ENCODE measurements around the gene SLC28A1.
"Not testable (repeated sequence)": the region's sequence is repeated elsewhere in the genome, so short reads cannot be mapped to it uniquely, and the experiment has no call there.

The SLC28A1 gene

DNA sequence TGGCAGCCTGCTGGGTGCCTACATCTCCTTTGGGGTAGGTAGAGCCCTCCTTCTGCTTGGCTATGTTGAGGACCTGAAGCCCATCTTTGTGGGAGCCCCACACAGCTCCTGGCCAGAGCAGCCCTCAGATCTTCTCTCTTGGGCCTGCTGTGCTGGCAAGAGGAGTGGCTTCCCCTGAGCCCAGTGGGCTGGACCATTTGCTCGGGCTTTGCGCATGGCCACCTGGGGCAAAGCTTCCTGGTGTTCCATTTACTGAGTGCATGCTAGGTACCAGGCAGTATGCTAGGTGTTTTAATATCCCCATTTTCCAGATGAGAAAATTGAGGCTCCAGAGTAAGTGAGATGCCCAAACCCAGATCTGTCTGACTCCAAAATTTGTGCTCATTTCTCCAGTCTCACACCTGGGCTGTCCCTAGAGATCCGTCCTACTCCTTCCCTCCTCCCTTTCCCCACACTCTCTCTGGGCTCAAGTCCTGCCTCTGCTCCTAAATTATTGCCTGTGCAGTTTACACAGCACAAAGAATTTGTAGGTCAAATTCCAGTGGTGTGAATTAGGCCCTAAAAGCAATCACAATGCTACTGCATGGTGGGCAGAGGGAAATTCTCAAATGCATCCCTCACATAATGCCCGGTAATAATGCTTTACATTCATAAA is 39.7 kb downstream of the SLC28A1 start:
- Histone ChIP-seq H3F3A (ENCODE audit: insufficient read depth) (no peaks in the 10 kb centered on the region), H3K4me2 (ENCODE audit: low read depth, low read length, poor library complexity, severe bottlenecking) (no peak overlapping the region), H2AFZ (ENCODE audit: low read depth, low read length, severe bottlenecking) (no peak overlapping the region), H3K9me2 (replicated peaks; ENCODE audit: insufficient read depth, low read length) (no peaks in the 10 kb centered on the region), H3K9me3 (ENCODE audit: insufficient read depth, low read length) (no peaks in the 10 kb centered on the region), H3K9ac (ENCODE audit: low read length) (no peak overlapping the region), H3K79me2 (ENCODE audit: insufficient read depth, low read length) (no peaks in the 10 kb centered on the region), H3K4me3 (ENCODE audit: insufficient read depth, low read length, poor library complexity, severe bottlenecking) (no peak overlapping the region), H3K27me3 (ENCODE audit: low read length) (no peaks in the 10 kb centered on the region), H4K20me1 (ENCODE audit: low read depth, low read length) (no peaks in the 10 kb centered on the region), H3K27ac (ENCODE audit: low read depth, low read length) (no peak overlapping the region), H3K36me3 (ENCODE audit: low read length) (no peaks in the 10 kb centered on the region)
- TF ChIP-seq, protein P1, sequence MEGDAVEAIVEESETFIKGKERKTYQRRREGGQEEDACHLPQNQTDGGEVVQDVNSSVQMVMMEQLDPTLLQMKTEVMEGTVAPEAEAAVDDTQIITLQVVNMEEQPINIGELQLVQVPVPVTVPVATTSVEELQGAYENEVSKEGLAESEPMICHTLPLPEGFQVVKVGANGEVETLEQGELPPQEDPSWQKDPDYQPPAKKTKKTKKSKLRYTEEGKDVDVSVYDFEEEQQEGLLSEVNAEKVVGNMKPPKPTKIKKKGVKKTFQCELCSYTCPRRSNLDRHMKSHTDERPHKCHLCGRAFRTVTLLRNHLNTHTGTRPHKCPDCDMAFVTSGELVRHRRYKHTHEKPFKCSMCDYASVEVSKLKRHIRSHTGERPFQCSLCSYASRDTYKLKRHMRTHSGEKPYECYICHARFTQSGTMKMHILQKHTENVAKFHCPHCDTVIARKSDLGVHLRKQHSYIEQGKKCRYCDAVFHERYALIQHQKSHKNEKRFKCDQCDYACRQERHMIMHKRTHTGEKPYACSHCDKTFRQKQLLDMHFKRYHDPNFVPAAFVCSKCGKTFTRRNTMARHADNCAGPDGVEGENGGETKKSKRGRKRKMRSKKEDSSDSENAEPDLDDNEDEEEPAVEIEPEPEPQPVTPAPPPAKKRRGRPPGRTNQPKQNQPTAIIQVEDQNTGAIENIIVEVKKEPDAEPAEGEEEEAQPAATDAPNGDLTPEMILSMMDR (IDR thresholded peaks at IDR 0.05; ENCODE audit: insufficient read depth, low read length, poor library complexity, severe bottlenecking): no peak
- TF ChIP-seq EZH2phosphoT487 (conservative IDR thresholded peaks at IDR 0.05; ENCODE audit: low read length): no peak

DNA sequence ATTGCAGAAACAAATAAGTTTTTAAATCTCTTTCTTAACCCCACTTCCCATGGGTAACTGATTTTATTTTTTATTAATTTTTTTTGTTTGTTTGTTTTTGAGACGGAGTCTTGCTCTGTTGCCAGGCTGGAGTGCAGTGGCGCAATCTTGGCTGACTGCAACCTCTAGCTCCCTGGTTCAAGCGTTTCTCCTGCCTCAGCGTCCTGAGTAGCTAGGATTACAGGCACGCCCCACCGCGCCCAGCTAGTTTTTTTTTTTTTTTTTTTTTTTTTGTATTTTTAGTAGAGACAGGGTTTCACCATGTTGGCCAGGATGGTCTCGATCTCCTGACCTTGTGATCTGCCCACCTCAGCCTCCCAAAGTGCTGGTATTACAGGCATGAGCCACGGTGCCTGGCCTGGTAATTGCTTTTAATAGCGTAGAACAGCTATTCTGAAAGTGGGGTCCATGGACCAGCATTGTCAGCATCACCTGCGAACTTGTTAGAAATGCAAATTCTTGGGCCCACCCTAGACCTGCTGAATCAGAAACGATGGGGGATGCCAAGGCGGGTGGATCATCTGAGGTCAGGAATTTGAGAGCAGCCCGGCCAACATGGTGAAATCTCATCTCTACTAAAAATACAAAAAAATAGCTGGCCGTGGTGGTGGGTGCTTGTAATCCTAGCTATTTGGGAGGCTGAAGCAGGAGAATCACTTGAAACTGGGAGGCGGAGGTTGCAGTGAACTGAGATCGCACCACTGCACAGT is 40.5 kb downstream of the SLC28A1 start:
- H3K9ac ChIP-seq (ENCODE audit: low read length): not testable (repeated sequence)

DNA sequence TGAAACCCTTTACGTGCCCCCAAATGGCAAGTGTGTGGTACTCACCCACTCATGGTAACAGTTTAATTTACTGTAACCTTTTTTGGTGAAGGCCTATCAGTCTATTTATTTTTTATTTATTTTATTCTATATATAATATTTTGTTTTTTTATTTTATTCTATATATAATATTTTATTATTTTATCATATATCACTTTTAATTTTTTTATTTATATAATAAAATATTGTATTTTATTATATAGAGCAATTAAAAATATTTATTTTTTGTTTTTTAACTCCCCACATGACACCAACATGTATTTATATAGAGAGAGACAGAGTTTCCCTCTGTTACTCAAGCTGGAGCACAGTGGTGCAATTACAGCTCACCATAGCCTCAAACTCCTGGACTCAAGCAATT is 41.4 kb downstream of the SLC28A1 start:
- H3F3A ChIP-seq (ENCODE audit: insufficient read depth): no peaks in the 10 kb centered on the region
- no peak overlapping the region for H3K4me3 ChIP-seq (ENCODE audit: insufficient read depth, low read length, poor library complexity, severe bottlenecking)
- no peak for TF ChIP-seq EZH2phosphoT487 (conservative IDR thresholded peaks at IDR 0.05; ENCODE audit: low read length)
- TF ChIP-seq, protein P1 (IDR thresholded peaks at IDR 0.05; ENCODE audit: insufficient read depth, low read length, poor library complexity, severe bottlenecking): no peak
- no peak overlapping the region for H3K27ac ChIP-seq (ENCODE audit: low read depth, low read length)
- no peak overlapping the region for H3K4me2 ChIP-seq (ENCODE audit: low read depth, low read length, poor library complexity, severe bottlenecking)
- H3K36me3 ChIP-seq (ENCODE audit: low read length): no peaks in the 10 kb centered on the region
- H3K9me3 ChIP-seq (ENCODE audit: insufficient read depth, low read length): no peaks in the 10 kb centered on the region
- no peak overlapping the region for H2AFZ ChIP-seq (ENCODE audit: low read depth, low read length, severe bottlenecking)
- no peaks in the 10 kb centered on the region for H3K79me2 ChIP-seq (ENCODE audit: insufficient read depth, low read length)
- H4K20me1 ChIP-seq (ENCODE audit: low read depth, low read length): no peaks in the 10 kb centered on the region
- H3K27me3 ChIP-seq (ENCODE audit: low read length): no peaks in the 10 kb centered on the region
- H3K9ac ChIP-seq (ENCODE audit: low read length): no peak overlapping the region
- H3K9me2 ChIP-seq (replicated peaks; ENCODE audit: insufficient read depth, low read length): no peaks in the 10 kb centered on the region

More for the DNA sequence above, 40.5 kb downstream of the SLC28A1 start:
- not testable (repeated sequence) for H3K27ac ChIP-seq (ENCODE audit: low read depth, low read length); H3K27me3 ChIP-seq (ENCODE audit: low read length); H3F3A ChIP-seq (ENCODE audit: insufficient read depth); H4K20me1 ChIP-seq (ENCODE audit: low read depth, low read length); H3K9me2 ChIP-seq (replicated peaks; ENCODE audit: insufficient read depth, low read length); H2AFZ ChIP-seq (ENCODE audit: low read depth, low read length, severe bottlenecking); H3K4me2 ChIP-seq (ENCODE audit: low read depth, low read length, poor library complexity, severe bottlenecking); H3K4me3 ChIP-seq (ENCODE audit: insufficient read depth, low read length, poor library complexity, severe bottlenecking); H3K9me3 ChIP-seq (ENCODE audit: insufficient read depth, low read length); H3K79me2 ChIP-seq (ENCODE audit: insufficient read depth, low read length); H3K36me3 ChIP-seq (ENCODE audit: low read length)

Data from SU-DHL-6 (cell line).